Type B pancreatic cell (in vitro differentiated cells): ENCODE data around the gene CD8B. TPM values are rescaled to one million over a fixed set of nuclear protein-coding genes. Genes with fewer than 3 reads are reported as not detected.

ENCODE experiments used
- DNase-seq: peaks from one replicate; pipeline ENCODE4 v3.0.0; 2021; ENCODE audit warnings: mixed read lengths; ENCODE audit not compliant: unreplicated experiment; ENCODE audit errors: extremely low spot score
- H3K27ac Mint-ChIP-seq: 2 replicates; pipeline ENCODE4 v1.8.0; 2021; ENCODE audit warnings: mild to moderate bottlenecking, mixed read lengths
- H3K27me3 Mint-ChIP-seq: 2 replicates; pipeline ENCODE4 v1.8.0; 2021; ENCODE audit warnings: mixed read lengths
- H3K36me3 Mint-ChIP-seq: 2 replicates; pipeline ENCODE4 v1.8.0; 2021; ENCODE audit warnings: mixed read lengths
- H3K4me1 Mint-ChIP-seq: one replicate; pipeline ENCODE4 v1.8.0; 2021; ENCODE audit warnings: mixed read lengths; ENCODE audit not compliant: unreplicated experiment
- H3K4me3 Mint-ChIP-seq: 2 replicates; pipeline ENCODE4 v1.8.0; 2021; ENCODE audit warnings: mild to moderate bottlenecking, mixed read lengths
- H3K9me3 Mint-ChIP-seq: 2 replicates; pipeline ENCODE4 v1.8.0; 2021; ENCODE audit warnings: mixed read lengths
- CTCF ChIP-seq: fragments of 200-600 bp; sonication (generic); conservative IDR thresholded peaks from 2 replicates; pipeline ENCODE4 v1.5.0; 2021; ENCODE audit warnings: antibody characterized with exemption, mild to moderate bottlenecking
- total RNA-seq: library from RNA; stranded (reverse); gene quantifications from 2 replicates; pipeline ENCODE4 v1.2.1, GENCODE V29; 2021; ENCODE audit warnings: low replicate concordance

Gene CD8B
- total RNA-seq, 1 donor from 2014 or later: 2.4 TPM

- Mint-ChIP-seq H3K9me3 (peaks cover 2% of the 10 kb centered on the region), H3K4me3 (peak within 1 kb of the TSS; percentile 72), H3K27ac (peak within 1 kb of the TSS; percentile 19), H3K36me3 (no peaks in the 10 kb centered on the region), H3K27me3 (peaks cover 89% of the 10 kb centered on the region), H3K4me1 (peaks cover 9% of the 10 kb centered on the region)
- no peak for DNase-seq
- no peak for TF ChIP-seq CTCF
Measured at GRCh38 chr2:86790676-86791572, 70.8 kb downstream of the CD8B start, which contains the start of gene CD8A. TSS of gene CD8A (minus strand) at chr2:86790913. CDS start at chr2:86790825, 88 bp downstream.

GRCh38 chr2:86790134-86790675 lies 71.5 kb downstream of the CD8B start:
- TF ChIP-seq CTCF: no peak
- Mint-ChIP-seq H3K27ac (no peak overlapping the region), H3K4me1 (peaks cover 9% of the 10 kb centered on the region), H3K9me3 (no peaks in the 10 kb centered on the region), H3K36me3 (no peaks in the 10 kb centered on the region), H3K27me3 (peaks cover 90% of the 10 kb centered on the region), H3K4me3 (peak overlapping the region; percentile 64)
- DNase-seq: no peak

- no peaks in the 10 kb centered on the region for H3K9me3 Mint-ChIP-seq
- H3K4me1 Mint-ChIP-seq: peaks cover 9% of the 10 kb centered on the region
- no peaks in the 10 kb centered on the region for H3K36me3 Mint-ChIP-seq
- H3K4me3 Mint-ChIP-seq: peak overlapping the region; percentile 64
- H3K27me3 Mint-ChIP-seq: peaks cover 90% of the 10 kb centered on the region
- no peak overlapping the region for H3K27ac Mint-ChIP-seq
- no peak for DNase-seq
- no peak for TF ChIP-seq CTCF
Measured at GRCh38 chr2:86789687-86790133, 72.0 kb downstream of the CD8B start.

- peak overlapping the region; percentile 54 for H3K4me3 Mint-ChIP-seq
- DNase-seq: no peak
- no peaks in the 10 kb centered on the region for H3K36me3 Mint-ChIP-seq
- no peak for TF ChIP-seq CTCF
- no peak overlapping the region for H3K27ac Mint-ChIP-seq
- H3K9me3 Mint-ChIP-seq: no peaks in the 10 kb centered on the region
- peaks cover 90% of the 10 kb centered on the region for H3K27me3 Mint-ChIP-seq
- H3K4me1 Mint-ChIP-seq: peaks cover 9% of the 10 kb centered on the region
Measured at GRCh38 chr2:86788881-86789686, 72.6 kb downstream of the CD8B start.

- Mint-ChIP-seq H3K4me1 (peaks cover 9% of the 10 kb centered on the region), H3K36me3 (no peaks in the 10 kb centered on the region), H3K4me3 (no peak overlapping the region), H3K27ac (no peak overlapping the region), H3K9me3 (no peaks in the 10 kb centered on the region), H3K27me3 (peaks cover 82% of the 10 kb centered on the region)
- DNase-seq: no peak
- TF ChIP-seq CTCF: no peak
Measured at GRCh38 chr2:86788165-86788564, 73.5 kb downstream of the CD8B start.
